DMS153 treated with DMSO at 0.1 percent for 48 hours (cell line): ENCODE data around the gene IHH.

Source experiments
- DNase-seq: peaks from one replicate; lab custom pipeline; 2025; ENCODE audit not compliant: unreplicated experiment; lab: John Stamatoyannopoulos, UW

The IHH gene

DNA sequence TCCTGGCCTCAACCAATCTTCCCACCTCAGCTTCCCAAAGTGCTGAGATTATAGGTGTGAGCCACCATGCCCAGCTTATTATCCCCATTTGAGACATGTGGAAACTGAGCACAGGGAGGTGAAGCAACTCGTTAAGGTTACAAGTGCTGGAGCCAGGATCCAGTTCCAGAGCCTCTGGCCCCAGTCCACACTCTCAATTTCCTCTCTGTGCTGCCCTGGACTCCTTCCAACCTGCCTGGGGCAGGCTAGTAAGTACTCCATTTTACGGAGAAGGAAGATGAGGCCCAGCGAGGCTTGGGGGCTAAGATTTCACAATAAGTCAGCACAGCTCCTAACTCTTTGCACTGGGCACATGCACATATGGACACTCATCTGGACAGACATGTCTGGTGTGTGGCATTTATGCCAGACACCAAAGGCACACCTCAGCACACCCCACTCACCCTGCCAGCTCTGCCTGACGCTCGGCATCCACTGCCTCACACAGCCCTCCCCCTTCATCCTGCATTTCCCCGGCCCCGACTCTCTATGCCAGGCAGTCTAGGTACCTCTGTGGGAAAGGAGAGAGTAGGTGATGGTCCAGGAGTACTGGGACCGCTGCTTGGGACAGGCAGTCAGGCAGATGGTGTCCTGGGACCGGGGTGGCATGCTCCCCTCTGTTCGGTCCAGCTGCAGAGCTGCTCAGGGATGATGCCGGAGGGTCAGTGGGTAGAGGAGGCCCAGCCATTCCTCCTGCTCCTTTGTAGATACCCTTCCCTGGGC lies 39.9 kb downstream of the IHH start:
- DNase-seq: no peak

DNA sequence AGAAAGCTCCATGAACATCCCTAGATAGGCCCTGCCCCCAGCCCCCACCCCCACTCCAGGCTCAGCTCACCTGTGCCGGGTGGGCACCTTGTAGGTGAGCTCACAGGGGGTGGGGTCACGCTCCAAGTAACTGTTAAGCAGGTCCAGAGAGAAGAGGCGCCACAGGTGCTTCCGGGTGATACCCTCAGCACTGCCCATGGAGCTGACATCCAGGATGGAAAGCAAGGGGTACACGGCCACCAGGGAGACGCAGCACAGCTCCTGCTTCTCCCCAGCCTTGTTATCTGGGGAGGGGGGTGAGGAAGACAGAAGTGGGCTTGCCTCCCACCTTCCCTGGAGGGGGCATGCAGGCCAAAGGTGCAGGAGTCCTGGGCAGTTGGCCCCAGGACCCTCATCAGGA lies 41.3 kb downstream of the IHH start:
- DNase-seq: no peak

DNA sequence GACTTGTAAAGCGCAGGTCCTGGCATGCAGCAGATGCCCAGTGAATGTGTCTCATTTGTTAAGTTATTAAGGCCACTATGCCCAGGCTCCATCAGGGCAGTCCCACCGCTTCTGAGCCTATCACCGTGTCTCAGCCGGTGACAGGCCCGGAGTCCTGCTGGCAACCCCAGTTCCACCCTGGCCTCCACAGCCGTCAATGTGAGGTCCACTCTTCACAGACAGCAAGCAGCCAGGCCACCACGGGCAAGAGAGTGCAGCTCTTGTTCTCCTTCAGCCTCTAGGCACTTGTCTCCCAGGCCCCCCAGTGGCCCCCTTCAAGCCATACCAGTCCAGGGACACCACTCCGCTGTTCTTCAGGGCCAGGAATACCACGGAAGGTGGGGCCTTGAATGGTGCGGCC lies 42.0 kb downstream of the IHH start:
- no peak for DNase-seq

DNA sequence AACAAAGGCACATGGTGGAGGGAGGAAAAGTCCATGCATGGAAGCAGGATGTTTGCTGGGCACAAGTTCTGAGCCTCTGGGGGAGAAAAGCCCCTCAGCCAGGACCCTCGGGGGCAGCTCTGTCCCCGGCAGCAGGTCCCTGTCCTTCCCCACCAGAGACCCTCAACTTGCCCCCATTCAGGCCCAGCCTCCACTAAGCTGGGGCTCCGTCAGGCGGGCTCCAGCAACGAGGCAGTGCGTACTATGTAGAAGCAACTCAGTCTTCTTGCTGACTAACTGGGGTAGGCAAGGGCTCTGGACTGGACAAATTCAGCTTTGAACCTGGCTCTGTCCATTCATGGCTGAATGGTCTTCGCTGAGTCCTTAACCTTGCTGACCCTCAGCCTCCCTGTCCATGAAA lies 42.4 kb downstream of the IHH start:
- DNase-seq: no peak

DNA sequence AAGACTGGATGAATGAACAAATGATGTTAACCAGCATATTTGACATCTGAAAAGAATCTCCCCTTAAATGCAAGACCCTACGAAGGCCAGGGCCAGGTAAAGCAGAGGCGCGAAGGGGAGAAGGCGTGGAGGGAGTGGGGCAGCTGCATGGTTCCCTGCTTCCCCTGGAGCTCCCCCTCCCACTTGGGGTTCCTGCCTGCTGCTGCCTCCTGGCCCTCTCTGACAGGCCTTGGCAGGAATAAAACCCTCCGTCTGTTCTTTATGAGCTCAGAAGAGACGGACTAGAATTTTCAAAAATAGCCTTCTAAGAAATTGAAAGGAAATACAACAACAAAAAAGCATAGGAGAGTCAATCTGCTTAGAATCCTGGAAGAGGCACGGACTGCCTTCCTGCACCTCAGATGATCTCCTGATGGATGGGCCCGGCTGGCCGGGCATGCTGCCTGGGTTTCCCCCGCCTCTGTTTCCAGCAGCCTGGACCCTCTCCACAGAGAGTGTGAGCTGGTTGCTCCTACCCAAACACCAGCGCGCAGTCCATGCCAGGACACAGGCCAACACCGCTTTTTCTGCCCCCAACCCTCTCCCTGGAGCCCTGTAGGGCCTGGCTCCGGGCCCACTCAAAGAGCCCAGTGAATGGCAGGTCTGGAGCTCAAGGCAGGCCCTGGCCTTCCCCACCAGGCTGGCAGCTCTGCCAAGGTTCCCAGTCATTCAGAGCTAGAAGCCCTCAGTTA lies 43.4 kb downstream of the IHH start:
- no peak for DNase-seq

DNA sequence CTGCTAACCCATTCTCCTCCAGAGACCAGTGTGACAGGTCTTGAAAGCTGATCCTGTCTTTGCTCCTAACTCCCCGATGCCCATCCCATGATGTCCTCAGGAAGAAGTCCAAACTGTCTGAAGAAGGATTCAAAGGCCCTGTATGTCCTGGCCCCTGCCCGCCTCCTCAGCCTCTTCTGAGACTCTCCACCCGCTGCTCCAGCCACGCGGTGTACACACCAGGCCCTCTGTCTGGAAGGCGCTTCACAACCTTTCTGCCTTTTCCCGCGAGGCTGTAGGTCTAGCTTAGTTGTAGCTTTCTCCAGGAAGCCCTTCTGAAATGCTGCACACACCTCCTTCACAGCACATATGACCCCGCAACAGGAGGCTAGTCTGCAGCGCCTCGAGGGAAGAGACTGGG lies 44.0 kb downstream of the IHH start:
- no peak for DNase-seq

DNA sequence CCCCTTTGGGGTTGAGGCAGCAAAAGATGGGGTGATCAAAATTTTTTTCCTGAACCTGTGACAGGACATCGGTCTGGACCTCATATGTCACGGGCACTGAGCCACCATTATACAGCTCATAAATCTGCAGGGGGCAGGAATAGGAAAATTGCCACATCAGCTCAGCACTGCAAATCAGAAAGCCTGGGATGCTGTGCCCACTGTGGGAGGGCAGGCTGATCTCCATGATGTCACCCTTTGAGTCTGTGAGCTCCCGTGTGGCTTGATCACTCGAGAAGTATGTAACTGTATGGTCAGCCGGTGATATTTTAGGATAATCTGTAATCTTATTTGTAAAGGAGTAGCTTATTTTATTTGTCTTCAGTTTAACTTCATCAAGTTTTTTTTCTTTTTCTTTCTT lies 49.8 kb downstream of the IHH start:
- no peak for DNase-seq

DNA sequence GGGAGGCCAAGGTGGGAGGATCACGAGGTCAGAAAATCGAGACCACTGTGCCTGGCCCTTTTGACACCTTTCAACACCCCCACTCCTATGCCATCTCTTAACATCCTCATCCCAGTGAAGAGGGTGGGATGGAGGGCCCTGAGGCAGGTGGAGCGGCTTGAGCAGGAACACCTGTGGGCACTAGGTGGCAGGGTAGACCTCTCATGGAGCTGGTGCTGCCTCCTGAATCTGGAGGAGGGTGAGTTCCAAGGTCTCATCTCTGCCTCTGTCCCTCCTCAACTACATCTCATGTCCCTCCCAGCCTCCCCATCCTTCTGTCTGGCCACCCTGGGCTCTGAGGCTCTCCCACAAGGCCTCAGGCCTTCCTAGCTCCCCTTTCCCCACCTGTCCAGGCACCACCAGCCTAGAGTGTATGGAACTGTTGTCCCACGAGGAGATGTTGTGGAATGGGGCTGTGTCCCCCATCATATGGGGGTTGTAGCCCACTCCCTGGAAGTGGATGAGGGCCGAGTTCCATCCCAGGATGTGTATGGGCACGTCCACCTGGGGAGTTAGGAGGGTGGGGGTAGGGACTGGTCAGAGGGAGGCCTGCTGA lies 50.5 kb downstream of the IHH start:
- DNase-seq: no peak

DNA sequence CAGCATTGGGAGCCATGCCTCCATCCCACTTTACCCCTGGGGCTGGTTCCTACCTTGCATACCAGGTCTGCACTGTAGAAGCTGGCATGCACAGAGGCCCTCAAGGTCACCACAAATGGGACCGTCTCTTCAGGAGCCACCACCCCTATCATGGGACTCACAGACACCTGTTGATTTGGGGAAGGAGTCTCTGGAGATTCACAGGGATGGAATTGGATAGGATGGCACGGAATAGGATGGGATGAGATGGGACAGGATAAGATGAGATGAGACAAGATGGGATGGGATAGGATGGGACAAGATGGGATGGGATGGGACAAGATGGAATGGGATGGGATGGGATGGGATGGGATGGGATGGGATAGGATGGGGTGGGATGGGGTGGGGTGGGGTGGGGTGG lies 51.4 kb downstream of the IHH start:
- no peak for DNase-seq
